Tibial nerve (tissue), 4 donors: ENCODE data around the gene SETD1B. TPM values are rescaled to one million over a fixed set of nuclear protein-coding genes. Genes with fewer than 3 reads are reported as not detected.

ENCODE experiments used
- DNase-seq, 2 donors: peaks; one replicate each; pipeline ENCODE4 v3.0.0-alpha.2; 2019; ENCODE audit warnings: low spot score in 2 of 2
- H3K27ac ChIP-seq, 4 donors: fragments of 200-600 bp; sonication (generic) in 3 of 4; one replicate each; pipeline ENCODE4 v1.5.1; 2017 to 2019; ENCODE audit warnings: mild to moderate bottlenecking in 1 of 4
- H3K27me3 ChIP-seq, 2 donors: fragments of 200-600 bp; sonication (generic) in 1 of 2; one replicate each; pipeline versions ENCODE4 v1.5.1 to v1.6.0; 2017 to 2019
- H3K36me3 ChIP-seq, 3 donors: fragments of 200-600 bp; sonication (generic); one replicate each; pipeline ENCODE4 v1.5.1; 2018 to 2019
- H3K4me1 ChIP-seq, 4 donors: fragments of 200-600 bp; sonication (generic) in 3 of 4; one replicate each; pipeline ENCODE4 v1.5.1; 2017 to 2019
- H3K4me3 ChIP-seq, 4 donors: fragments of 200-600 bp; sonication (generic) in 3 of 4; one replicate each; pipeline ENCODE4 v1.5.1; 2017 to 2019; ENCODE audit warnings: mild to moderate bottlenecking in 1 of 4, moderate library complexity in 1 of 4
- H3K9me3 ChIP-seq, 4 donors: fragments of 200-600 bp; sonication (generic) in 3 of 4; one replicate each; pipeline ENCODE4 v1.5.1; 2017 to 2019
- CTCF ChIP-seq, 5 experiments: fragments of 200-600 bp in 3 of 5; fragments of 450-650 bp in 2 of 5; sonication (generic) in 3 of 5; IDR thresholded peaks; one replicate each; pipeline ENCODE4 v1.5.1; 2016 to 2019; ENCODE audit warnings: antibody characterized with exemption in 5 of 5, mild to moderate bottlenecking in 3 of 5, moderate library complexity in 2 of 5
- EP300 ChIP-seq, 2 donors: sonication (generic); formaldehyde crosslinking; IDR thresholded peaks; one replicate each; pipeline ENCODE4 v1.6.1; 2017; ENCODE audit warnings: antibody characterized with exemption in 2 of 2, mild to moderate bottlenecking in 1 of 2
- POLR2A ChIP-seq, 2 donors: fragments of 450-650 bp; IDR thresholded peaks; one replicate each; pipeline ENCODE4 v1.6.1; 2017; ENCODE audit warnings: antibody characterized with exemption in 2 of 2, mild to moderate bottlenecking in 2 of 2, moderate library complexity in 2 of 2
- WGBS, 2 donors: methylation state at CpG; one replicate each; pipeline ENCODE4 v1.1.5; 2018; 5-methylcytosine and 5-hydroxymethylcytosine counted together
- total RNA-seq, 4 donors: library from RNA; depleted of rRNA; stranded (reverse); fragments of >200 nt; gene quantifications; one replicate each; pipeline ENCODE4 v1.1.0, GENCODE V29; 2016

Gene SETD1B
- total RNA-seq, 4 donors from 2014 or later = 9.4 to 18.3 (median 12.2) TPM

DNA sequence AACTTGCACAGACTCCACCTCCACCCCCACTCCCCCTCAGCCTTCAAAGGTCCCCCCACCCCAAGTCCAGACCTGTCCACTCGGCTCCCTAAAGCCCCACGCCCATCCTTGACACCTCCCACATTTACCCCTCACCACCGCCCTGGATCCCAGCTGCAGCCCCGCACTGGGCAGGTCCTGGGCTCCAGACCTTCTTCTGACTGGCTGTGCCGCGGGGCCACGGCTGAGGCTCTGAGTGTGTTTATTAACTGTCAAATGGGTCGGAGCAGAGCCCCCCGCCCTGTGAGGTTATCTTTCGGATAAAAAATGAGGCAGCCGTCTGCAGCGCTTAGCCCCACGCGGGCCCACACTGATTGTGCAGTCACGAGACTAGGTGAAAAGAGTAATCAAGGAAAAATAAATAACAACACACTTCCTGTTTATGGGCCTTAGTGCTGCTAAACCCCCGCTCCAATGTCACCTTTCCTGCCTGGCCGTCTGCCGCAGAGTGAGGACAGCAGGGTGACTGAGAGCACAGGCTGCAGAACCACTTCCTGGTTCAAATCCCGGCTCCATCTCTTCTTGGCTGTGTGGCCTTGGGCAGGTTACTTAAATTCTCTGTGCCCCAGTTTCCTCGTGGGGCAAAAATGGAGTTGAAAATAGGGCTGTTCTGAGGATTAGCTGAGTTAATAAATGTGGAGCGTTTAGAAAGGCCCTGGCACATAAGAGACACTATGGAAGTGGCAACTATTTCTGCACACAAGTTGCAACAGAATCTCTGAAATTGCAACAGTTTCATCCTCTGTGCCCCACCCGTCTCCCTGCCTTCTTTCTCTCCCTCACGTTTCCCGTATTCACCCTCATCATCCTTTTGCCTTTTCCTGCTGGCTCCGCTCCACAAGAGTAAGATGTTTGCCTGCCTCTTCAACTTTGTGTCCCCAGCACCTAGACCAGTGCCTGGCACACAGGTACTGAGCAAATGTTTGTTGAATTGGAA lies 9.4 kb downstream of the SETD1B start:
- H3K4me3 ChIP-seq = peak overlapping the region in 2 of 4 donors; percentile 49 to 55
- no peaks in the 10 kb centered on the region for H3K27me3 ChIP-seq
- DNase-seq = peak in 1 of 2 donors; percentile 21
- WGBS, 2 donors = 41 to 48% methylated on average over 25 of the region's 25 CpGs
- peaks cover 2 to 82% (median 50%) of the 10 kb centered on the region in 3 donors for H3K36me3 ChIP-seq
- no peak for TF ChIP-seq EP300 (IDR thresholded peaks at IDR 0.05)
- TF ChIP-seq CTCF (IDR thresholded peaks at IDR 0.05) = no peak
- no peak for TF ChIP-seq POLR2A (IDR thresholded peaks at IDR 0.05)
- no peak overlapping the region for H3K27ac ChIP-seq
- no peaks in the 10 kb centered on the region for H3K9me3 ChIP-seq
- peaks cover 0 to 47% (median 31%) of the 10 kb centered on the region in 4 donors for H3K4me1 ChIP-seq

DNA sequence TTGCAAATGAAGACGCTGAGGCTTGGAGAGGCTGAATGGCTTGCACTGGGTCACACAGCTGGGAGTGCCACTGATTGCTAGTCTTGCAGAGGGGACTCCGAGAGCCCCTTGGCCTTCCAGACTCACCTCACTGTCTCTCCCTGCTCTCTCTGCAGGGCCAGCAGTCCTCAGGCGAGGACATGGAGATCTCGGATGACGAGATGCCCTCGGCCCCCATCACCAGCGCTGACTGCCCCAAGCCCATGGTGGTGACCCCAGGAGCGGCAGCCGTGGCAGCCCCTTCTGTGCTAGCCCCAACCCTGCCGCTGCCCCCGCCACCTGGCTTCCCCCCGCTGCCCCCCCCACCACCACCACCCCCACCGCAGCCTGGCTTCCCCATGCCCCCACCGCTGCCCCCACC lies 10.1 kb downstream of the SETD1B start:
- no peak overlapping the region for H3K27ac ChIP-seq
- peaks cover 0 to 43% (median 31%) of the 10 kb centered on the region in 4 donors for H3K4me1 ChIP-seq
- DNase-seq = no peak
- no peak overlapping the region for H3K4me3 ChIP-seq
- TF ChIP-seq POLR2A (IDR thresholded peaks at IDR 0.05) (no peak), CTCF (IDR thresholded peaks at IDR 0.05) (no peak), EP300 (IDR thresholded peaks at IDR 0.05) (no peak)
- WGBS, 2 donors = 75 to 85% methylated on average over 9 of the region's 14 CpGs
- H3K36me3 ChIP-seq = peaks cover 2 to 82% (median 46%) of the 10 kb centered on the region in 3 donors
- no peaks in the 10 kb centered on the region for H3K27me3 ChIP-seq
- no peaks in the 10 kb centered on the region for H3K9me3 ChIP-seq

GRCh38 chr12:121814429-121815119 lies 10.8 kb downstream of the SETD1B start:
- H3K4me1 ChIP-seq = peaks cover 0 to 43% (median 31%) of the 10 kb centered on the region in 4 donors
- H3K9me3 ChIP-seq = no peaks in the 10 kb centered on the region
- H3K27me3 ChIP-seq = no peaks in the 10 kb centered on the region
- H3K27ac ChIP-seq = no peak overlapping the region
- H3K36me3 ChIP-seq = peaks cover 2 to 82% (median 51%) of the 10 kb centered on the region in 3 donors
- no peak for TF ChIP-seq CTCF (IDR thresholded peaks at IDR 0.05)
- TF ChIP-seq POLR2A (IDR thresholded peaks at IDR 0.05) = no peak
- TF ChIP-seq EP300 (IDR thresholded peaks at IDR 0.05) = no peak
- no peak for DNase-seq
- WGBS, 2 donors = 89 to 90% methylated on average over 18 to 31 of the region's 31 CpGs
- H3K4me3 ChIP-seq = no peak overlapping the region

- no peak for DNase-seq
- Histone ChIP-seq H3K4me1 (peaks cover 0 to 38% (median 31%) of the 10 kb centered on the region in 4 donors), H3K36me3 (peaks cover 2 to 82% (median 51%) of the 10 kb centered on the region in 3 donors), H3K9me3 (no peaks in the 10 kb centered on the region), H3K4me3 (no peak overlapping the region), H3K27ac (no peak overlapping the region), H3K27me3 (no peaks in the 10 kb centered on the region)
- WGBS, 2 donors = 86 to 93% methylated on average over 8 of the region's 8 CpGs
- TF ChIP-seq CTCF (IDR thresholded peaks at IDR 0.05) = no peak
- no peak for TF ChIP-seq EP300 (IDR thresholded peaks at IDR 0.05)
- TF ChIP-seq POLR2A (IDR thresholded peaks at IDR 0.05) = no peak
Measured at GRCh38 chr12:121815263-121815662, 11.5 kb downstream of the SETD1B start.
